ENCODE results near the gene RALGDS.

Gene RALGDS

DNA sequence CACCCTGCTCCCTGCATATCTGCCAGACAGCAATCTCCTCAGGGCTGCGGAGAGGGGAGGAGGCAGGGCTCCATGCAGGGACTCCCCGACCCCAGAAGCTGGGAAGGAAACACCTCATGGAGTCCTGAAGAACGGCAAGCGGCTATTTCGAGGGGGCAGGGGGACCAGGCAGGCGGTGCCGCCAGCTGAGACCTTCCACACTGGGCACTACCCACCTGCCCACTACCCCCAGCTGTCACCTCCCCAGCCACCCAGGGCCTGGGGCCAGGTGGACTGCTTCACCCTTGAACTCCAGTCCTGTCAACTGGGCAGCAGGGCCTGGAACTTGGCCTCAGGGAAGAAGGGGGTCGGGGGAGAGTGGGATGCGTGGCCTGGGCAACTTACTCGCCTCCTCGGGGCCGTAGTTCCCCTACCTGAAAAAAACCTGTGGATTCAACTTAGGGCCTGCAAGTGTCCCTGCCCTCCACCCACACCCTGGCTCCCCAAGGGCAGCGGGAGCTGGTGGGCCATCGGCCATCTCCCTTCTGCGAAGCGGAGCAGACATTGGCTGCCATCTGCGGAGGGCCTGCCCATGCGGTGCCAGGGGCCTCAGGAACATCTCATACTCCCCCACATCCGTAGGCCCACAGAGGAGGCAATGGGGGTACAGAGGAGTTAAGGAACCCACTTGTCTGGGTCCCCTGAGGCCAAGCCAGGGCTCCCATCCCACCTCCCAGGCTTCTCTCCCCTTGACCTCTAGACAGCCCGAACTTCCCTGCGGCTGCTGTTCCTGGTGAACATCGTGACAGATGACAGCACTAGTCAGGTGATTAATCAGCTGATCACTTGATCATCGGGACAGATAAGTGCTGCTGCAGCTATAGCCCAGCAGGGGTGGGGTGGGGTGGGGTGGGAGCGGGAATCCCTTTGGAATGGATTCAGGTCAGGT, 18.5 kb upstream of the RALGDS start:
- DNase-seq (ENCODE audit: low read depth in 1 of 2, low spot score in 1 of 2), result no peak
- no peak for TF ChIP-seq JUND (IDR thresholded peaks at IDR 0.05; ENCODE audit: low read depth)
- in situ Hi-C loops (cut with HindIII; ENCODE audit: low pct_unique_long_range_greater_than_20kb, low sequenced_read_pairs), result no loop called here

DNA sequence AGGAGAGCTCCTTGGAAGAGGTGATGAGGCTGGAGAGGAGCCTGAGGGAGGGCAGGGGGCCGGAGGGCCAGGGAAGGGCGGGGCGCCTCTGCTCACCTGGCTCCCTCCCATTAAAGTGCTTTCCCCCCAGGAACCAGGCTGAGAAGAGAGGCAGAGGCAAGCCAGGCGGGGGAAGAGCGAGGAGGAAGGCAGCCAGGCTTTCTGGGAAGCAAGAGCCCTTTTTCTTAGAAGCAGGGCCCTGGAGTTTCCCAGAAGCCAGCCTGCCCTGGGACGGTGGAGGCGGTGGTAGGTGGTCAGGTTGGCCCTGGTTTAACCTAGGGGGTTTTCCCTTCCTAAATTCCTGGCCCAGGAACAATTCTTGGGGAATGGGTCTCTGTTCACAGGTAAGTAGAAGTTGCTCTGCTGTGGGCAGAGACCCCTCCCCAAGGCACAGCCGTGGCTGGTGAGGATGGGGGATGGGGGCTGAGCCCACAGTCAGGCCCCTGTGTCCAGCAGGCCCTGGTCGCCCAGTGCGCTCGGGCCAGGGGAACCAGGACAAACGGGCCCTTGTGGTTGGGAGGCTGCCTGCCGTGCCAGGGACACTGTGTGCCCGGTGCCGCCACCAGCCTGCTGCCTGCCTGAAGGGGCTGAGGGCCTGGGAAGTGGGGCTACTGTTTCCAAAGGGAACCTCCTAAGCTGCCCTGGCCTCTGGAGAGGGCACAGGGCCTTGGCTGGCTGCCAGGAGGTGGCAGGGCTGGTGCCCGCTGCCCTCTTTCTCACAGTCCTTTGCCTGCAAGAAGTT, 16.6 kb upstream of the RALGDS start:
- in situ Hi-C loops (cut with HindIII; ENCODE audit: low pct_unique_long_range_greater_than_20kb, low sequenced_read_pairs), result no loop called here
- TF ChIP-seq JUND (IDR thresholded peaks at IDR 0.05; ENCODE audit: low read depth), result no peak
- DNase-seq (ENCODE audit: low read depth in 1 of 2, low spot score in 1 of 2), result no peak

DNA sequence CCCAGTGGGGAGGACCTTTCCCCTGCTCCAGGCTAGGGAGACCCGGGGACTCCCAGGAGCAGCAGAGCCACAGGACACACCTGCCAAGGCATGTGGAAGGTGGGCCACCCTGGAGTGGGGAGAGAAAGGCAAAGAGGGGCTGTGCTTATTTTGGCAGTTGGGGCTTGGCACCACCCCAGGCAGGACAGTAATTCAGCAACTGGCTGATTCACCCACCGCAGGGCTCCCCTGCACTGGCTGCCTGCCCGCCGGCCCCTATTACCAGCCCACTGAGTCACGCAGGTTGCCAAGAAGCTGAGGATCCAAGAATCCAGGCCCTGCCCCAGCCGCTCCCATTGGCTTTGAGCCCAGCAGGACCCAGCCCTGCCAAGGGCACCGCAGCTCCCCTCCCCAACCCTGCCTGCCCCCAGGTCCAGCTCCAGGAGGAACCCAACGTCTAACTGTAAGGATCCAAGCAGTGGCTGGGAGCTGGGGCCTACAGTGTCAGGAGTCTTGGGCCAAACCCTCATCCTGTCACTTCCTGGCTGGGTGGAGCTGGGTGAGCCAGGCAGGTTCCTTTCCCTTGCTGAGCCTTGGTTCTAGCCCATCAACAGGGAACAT, 14.2 kb upstream of the RALGDS start:
- in situ Hi-C loops (cut with HindIII; ENCODE audit: low pct_unique_long_range_greater_than_20kb, low sequenced_read_pairs), result no loop called here
- no peak for DNase-seq (ENCODE audit: low read depth in 1 of 2, low spot score in 1 of 2)
- TF ChIP-seq JUND (IDR thresholded peaks at IDR 0.05; ENCODE audit: low read depth), result no peak

DNA sequence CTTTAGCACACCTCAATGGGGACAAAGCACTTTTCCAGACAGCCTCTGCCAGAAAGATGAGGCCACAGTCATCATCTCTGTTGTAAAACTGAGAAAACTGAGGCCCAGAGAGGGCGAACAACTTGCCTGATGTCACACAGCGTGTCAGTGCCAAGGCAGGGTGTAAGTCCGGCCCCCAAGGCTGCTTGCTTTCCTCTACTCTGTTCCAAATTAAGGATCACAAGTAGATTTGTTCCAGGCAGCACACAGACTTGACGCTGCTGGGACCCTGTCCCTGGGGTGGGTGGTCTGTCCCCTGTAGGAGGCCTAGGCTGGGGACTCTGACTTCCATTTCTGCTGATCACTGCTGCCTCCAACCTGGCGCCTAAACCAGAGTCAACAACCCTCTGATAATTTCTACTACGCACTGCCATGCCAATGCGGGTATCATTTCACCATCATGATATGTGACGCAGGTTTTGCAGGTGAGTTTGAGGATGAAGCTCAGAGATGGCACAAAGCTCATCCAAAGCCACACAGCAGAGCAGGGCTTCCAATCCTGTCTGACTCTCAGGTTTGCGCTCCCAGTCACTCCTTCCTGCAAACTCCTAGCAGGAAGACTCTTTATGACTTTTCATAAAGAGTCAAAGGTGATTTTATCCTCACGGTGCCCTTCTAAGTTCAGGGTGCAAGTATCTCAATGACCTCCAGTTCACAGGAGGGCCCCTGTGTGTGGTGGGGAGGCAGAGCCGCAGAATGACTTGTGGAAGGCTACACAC, 13.5 kb upstream of the RALGDS start:
- no peak for DNase-seq (ENCODE audit: low read depth in 1 of 2, low spot score in 1 of 2)
- TF ChIP-seq JUND (IDR thresholded peaks at IDR 0.05; ENCODE audit: low read depth), result no peak
- in situ Hi-C loops (cut with HindIII; ENCODE audit: low pct_unique_long_range_greater_than_20kb, low sequenced_read_pairs), result no loop called here

DNA sequence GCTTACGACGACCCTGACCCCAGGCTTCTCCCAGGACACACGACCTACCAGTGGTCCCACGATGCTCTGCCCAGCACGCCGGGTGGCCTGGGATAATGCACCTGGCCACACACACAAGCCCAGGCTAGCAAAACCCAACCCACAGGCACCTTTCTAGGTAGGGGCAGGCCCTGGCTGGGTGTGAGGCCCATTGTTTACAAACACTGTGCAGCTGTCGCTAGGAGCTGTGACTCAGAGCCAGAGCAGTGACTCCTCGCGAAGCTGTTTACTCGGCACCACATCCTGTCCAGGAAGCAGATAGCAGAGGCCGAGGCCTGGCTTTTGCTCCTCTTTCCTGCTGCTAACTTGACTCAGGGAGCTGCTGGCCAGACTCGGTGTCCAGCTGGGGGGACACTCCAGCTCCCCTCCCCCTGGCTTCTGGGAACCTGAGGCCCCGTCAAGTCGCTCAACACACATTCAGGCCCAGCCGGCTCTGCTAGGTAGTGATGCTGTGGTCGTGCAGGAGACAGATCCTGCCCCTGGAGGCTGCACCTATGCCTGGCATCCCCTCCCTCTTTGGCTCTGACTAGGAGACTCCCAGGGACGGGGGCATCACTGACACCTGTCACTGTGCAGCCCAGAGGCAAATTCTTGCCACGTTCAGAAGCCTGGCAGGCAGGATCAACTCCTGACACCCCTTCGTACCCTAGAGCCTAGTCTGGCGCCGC, 12.8 kb upstream of the RALGDS start:
- DNase-seq (ENCODE audit: low read depth in 1 of 2, low spot score in 1 of 2), result peak; percentile 94 to 99
- no peak for TF ChIP-seq JUND (IDR thresholded peaks at IDR 0.05; ENCODE audit: low read depth)
- in situ Hi-C loops (cut with HindIII; ENCODE audit: low pct_unique_long_range_greater_than_20kb, low sequenced_read_pairs), result no loop called here

DNA sequence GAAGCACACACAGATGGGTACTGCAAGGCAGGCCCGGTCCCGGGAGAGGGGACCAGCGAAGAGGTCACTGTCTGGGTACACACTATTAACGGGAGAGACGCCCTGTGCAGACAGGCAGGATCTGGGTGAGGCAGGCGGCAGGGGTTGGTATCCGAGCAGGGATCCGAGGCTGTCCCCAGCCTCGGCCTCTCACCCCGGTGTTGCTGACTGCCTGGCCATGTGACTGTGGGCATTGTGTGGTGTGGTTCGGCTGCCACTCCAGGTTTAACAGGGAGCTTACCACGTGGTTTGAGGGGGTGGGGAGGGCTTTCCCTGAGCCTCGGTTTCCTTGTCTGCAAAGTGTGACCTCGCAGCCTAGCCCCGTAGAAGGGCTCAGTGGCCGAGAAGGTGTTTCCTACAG, 11.1 kb upstream of the RALGDS start:
- in situ Hi-C loops (cut with HindIII; ENCODE audit: low pct_unique_long_range_greater_than_20kb, low sequenced_read_pairs), result no loop called here
- DNase-seq (ENCODE audit: low read depth in 1 of 2, low spot score in 1 of 2), result no peak
- no peak for TF ChIP-seq JUND (IDR thresholded peaks at IDR 0.05; ENCODE audit: low read depth)

DNA sequence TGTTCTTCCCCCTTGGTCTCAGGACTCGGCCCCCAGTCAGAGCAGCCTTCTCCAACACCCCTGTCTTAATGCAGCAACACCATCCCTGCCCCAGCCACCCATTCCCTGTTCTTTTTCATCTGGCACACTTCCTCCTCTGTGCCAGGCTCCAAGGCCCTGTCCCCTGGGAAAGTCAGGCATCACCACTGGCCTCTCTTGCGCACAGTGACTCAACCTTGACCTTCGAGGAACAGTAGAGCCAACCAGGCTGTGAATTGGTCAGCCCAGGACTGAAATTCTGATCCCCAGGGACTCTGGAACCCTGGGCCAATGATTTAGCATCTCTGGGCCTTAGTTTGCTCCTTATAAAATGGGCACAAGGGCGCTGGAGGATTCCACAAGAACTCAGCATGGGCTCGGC, 10.5 kb upstream of the RALGDS start:
- in situ Hi-C loops (cut with HindIII; ENCODE audit: low pct_unique_long_range_greater_than_20kb, low sequenced_read_pairs), result no loop called here
- TF ChIP-seq JUND (IDR thresholded peaks at IDR 0.05; ENCODE audit: low read depth), result no peak
- DNase-seq (ENCODE audit: low read depth in 1 of 2, low spot score in 1 of 2), result no peak

DNA sequence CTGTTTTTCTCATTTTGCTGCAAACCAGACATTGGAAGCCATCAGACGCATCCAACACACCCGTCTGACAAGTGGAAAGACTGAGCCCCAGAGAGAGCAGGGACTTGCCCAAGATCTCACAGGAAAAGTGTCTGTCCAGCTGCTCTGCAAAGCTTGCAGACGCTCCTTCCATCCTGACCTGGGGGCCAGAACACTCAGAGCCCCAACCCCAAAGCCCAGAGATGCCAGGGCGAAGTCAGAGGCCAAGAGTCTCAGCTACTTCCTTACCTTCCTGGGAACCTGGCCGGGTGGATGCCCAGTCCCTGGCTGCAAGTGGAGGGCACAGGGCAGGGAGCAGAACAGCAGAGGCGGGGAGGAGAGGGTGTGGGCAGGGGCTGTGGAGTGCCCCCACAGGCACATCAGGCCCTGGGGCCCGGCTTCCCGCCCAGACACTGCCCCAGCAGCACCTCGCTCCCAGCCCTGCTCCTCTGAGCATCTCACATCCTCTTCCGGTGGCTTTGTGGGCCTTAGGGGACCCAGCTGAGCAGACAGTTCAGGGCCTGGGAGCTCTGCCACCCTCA, 9.7 kb upstream of the RALGDS start:
- TF ChIP-seq JUND (IDR thresholded peaks at IDR 0.05; ENCODE audit: low read depth), result no peak
- DNase-seq (ENCODE audit: low read depth in 1 of 2, low spot score in 1 of 2), result no peak
- in situ Hi-C loops (cut with HindIII; ENCODE audit: low pct_unique_long_range_greater_than_20kb, low sequenced_read_pairs), result no loop called here

DNA sequence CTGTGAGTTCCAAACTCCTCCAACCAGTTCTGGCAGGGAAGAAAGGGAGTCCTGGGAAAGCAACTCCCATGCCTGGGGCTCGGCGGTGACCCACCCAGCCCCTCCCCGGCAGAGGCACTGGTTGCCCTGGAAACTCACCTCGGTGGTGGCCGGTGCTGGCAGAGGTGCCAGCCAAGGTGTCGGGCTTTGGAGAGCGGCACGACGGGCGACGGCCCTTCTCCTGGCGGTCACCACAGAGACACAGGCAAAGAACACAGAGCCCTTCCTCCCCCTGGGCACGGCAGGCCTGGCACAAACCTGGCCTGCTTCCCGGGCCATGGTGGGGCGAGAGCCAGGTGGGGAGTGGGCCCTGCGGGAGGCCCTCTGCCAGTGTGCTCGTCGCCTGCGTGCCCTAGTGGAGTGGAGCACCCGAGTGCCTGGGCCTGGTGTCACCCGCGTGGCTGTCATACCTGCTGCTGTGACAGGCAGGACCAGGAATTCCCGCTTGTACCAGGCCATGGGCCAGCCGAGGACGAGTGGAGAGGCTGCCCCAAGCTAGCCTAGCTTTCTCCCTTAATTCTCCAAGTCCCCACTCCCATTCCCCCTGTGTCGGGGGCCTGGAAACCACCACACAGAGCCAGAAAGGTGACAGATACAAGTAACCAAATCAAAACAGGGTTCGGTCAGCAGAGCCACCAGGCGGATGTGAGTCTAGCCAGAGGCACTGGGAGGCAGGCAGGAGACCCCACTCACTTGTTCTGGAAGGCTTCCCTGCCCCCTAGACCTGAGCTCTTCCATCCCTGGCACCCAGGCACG, 8.2 kb upstream of the RALGDS start:
- DNase-seq (ENCODE audit: low read depth in 1 of 2, low spot score in 1 of 2), result no peak
- no peak for TF ChIP-seq JUND (IDR thresholded peaks at IDR 0.05; ENCODE audit: low read depth)
- in situ Hi-C loops (cut with HindIII; ENCODE audit: low pct_unique_long_range_greater_than_20kb, low sequenced_read_pairs), result no loop called here

DNA sequence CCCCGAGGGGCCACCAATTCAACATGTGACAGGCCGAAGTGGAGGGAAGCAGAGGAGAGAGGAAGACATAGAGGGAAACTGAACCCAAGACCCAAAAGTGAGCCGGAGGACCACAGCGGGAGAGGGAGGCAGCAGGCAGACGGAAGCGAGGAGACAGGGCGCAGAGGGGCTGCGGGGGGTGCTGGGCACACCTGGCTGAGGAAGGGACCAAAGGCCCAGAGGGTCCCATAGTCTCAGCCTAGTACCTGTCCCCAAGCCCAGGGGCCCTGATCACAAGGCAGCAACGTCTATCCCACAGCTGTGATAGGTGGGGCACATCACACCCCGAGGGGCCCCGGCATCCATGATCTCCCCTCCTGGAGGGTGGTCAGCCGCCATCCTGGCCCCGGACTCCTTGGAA, 7.1 kb upstream of the RALGDS start:
- in situ Hi-C loops (cut with HindIII; ENCODE audit: low pct_unique_long_range_greater_than_20kb, low sequenced_read_pairs), result no loop called here
- DNase-seq (ENCODE audit: low read depth in 1 of 2, low spot score in 1 of 2), result no peak
- TF ChIP-seq JUND (IDR thresholded peaks at IDR 0.05; ENCODE audit: low read depth), result no peak
